NK-92 (cell line): ENCODE results near the gene PRELID3B.
A peak's percentile ranks its signal among the peaks of the same experiment; 100 is the strongest.
"Not testable (repeated sequence)": the region's sequence is repeated elsewhere in the genome, so short reads cannot be mapped to it uniquely, and the experiment has no call there.

Source experiments
- DNase-seq: peaks from one replicate; lab custom pipeline; 2025; ENCODE audit not compliant: unreplicated experiment; lab: John Stamatoyannopoulos, UW

PRELID3B gene

GRCh38 chr20:59050437-59050836 lies 7.9 kb upstream of the PRELID3B start:
- DNase-seq, result no peak

GRCh38 chr20:59048681-59049030 lies 6.1 kb upstream of the PRELID3B start:
- DNase-seq, result no peak

GRCh38 chr20:59047938-59048680 lies 5.5 kb upstream of the PRELID3B start:
- no peak for DNase-seq

GRCh38 chr20:59046862-59047261 lies 4.3 kb upstream of the PRELID3B start:
- no peak for DNase-seq

GRCh38 chr20:59044796-59045195 lies 2.2 kb upstream of the PRELID3B start:
- no peak for DNase-seq

- no peak for DNase-seq
Measured at GRCh38 chr20:59044295-59044694, 1.7 kb upstream of the PRELID3B start.

GRCh38 chr20:59043698-59044097 lies 1.1 kb upstream of the PRELID3B start:
- no peak for DNase-seq

- DNase-seq, result peak; percentile 59
Measured at GRCh38 chr20:59042796-59043631, 428 bp upstream of the PRELID3B start.

- not testable (repeated sequence) for DNase-seq
Measured at GRCh38 chr20:59041487-59041886, 1.1 kb downstream of the PRELID3B start.

- no peak for DNase-seq
Measured at GRCh38 chr20:59040667-59041066, 1.9 kb downstream of the PRELID3B start.

GRCh38 chr20:59039233-59039632 lies 3.4 kb downstream of the PRELID3B start:
- no peak for DNase-seq

- DNase-seq, result no peak
Measured at GRCh38 chr20:59037386-59037785, 5.2 kb downstream of the PRELID3B start.

GRCh38 chr20:59035381-59035780 lies 7.2 kb downstream of the PRELID3B start:
- no peak for DNase-seq

GRCh38 chr20:59033616-59034165 lies 8.9 kb downstream of the PRELID3B start:
- DNase-seq, result no peak

GRCh38 chr20:59033093-59033492 lies 9.5 kb downstream of the PRELID3B start:
- DNase-seq, result no peak

- DNase-seq, result no peak
Measured at GRCh38 chr20:59032713-59033059, 9.9 kb downstream of the PRELID3B start.

GRCh38 chr20:59032023-59032712 lies 10.4 kb downstream of the PRELID3B start, which contains the start of gene ATP5F1E:
Gene ATP5F1E, minus strand, starts transcription at chr20:59032335. Its CDS starts 84 bp downstream, at chr20:59032251.
- DNase-seq, result peak; percentile 89

GRCh38 chr20:59031564-59032022 lies 11.0 kb downstream of the PRELID3B start:
- no peak for DNase-seq

- no peak for DNase-seq
Measured at GRCh38 chr20:59030911-59031563, 11.5 kb downstream of the PRELID3B start.

GRCh38 chr20:59028812-59029211 lies 13.8 kb downstream of the PRELID3B start:
- DNase-seq, result no peak
